CD4-positive, CD25-positive, alpha-beta regulatory T cell (primary cell): ENCODE data around the gene ACR. TPM values are rescaled to one million over a fixed set of nuclear protein-coding genes. Genes with fewer than 3 reads are reported as not detected.
"Not testable (repeated sequence)": the region's sequence is repeated elsewhere in the genome, so short reads cannot be mapped to it uniquely, and the experiment has no call there.

ENCODE experiments used
- ATAC-seq, 2 donors: fragments of 150-1000 bp; cut with Tn5 transposase; one replicate each; pipeline ENCODE4 v1.10.0; 2021; ENCODE audit warnings: low read depth in 2 of 2, moderate number of reproducible peaks in 2 of 2, moderate library complexity in 1 of 2
- DNase-seq, 3 donors: peaks; one replicate each; pipeline versions ENCODE4 v3.0.0 to v3.0.0-alpha.2; 2012 to 2022; ENCODE audit warnings: mixed read lengths in 1 of 3
- H3K27ac ChIP-seq: one replicate; pipeline ENCODE4 v1.7.0; 2013; ENCODE audit warnings: mild to moderate bottlenecking, low read length; ENCODE audit not compliant: insufficient read depth, poor library complexity, severe bottlenecking
- H3K27me3 ChIP-seq: one replicate; pipeline ENCODE4 v1.7.0; 2013; ENCODE audit warnings: low read length; ENCODE audit not compliant: control insufficient read depth, insufficient read depth
- H3K36me3 ChIP-seq: one replicate; pipeline ENCODE4 v1.7.0; 2013; ENCODE audit warnings: mild to moderate bottlenecking, low read length, moderate library complexity; ENCODE audit not compliant: control insufficient read depth, insufficient read depth
- H3K4me1 ChIP-seq: 2 replicates; pipeline ENCODE4 v1.7.0; 2013; ENCODE audit warnings: mild to moderate bottlenecking, low read length; ENCODE audit not compliant: insufficient read depth, control insufficient read depth, poor library complexity, severe bottlenecking
- H3K4me3 ChIP-seq: one replicate; pipeline ENCODE4 v1.7.0; 2013; ENCODE audit warnings: low read depth, mild to moderate bottlenecking, low read length, moderate library complexity
- H3K9me3 ChIP-seq, 2 experiments: 1 replicate in 1 of 2; 2 replicates in 1 of 2; pipeline ENCODE4 v1.7.0; 2013; ENCODE audit warnings: low read length in 2 of 2, mild to moderate bottlenecking in 1 of 2, moderate library complexity in 1 of 2; ENCODE audit not compliant: control insufficient read depth in 2 of 2
- H3K27ac Mint-ChIP-seq, 3 donors: one replicate each; pipeline ENCODE4 v1.8.0; 2020 to 2022; ENCODE audit warnings: mild to moderate bottlenecking in 3 of 3, mixed read lengths in 3 of 3, moderate library complexity in 2 of 3
- H3K27me3 Mint-ChIP-seq: one replicate; pipeline ENCODE4 v1.8.0; 2022; ENCODE audit warnings: mild to moderate bottlenecking, mixed read lengths
- H3K36me3 Mint-ChIP-seq: one replicate; pipeline ENCODE4 v1.8.0; 2020; ENCODE audit warnings: mixed read lengths
- H3K4me1 Mint-ChIP-seq, 4 donors: one replicate each; pipeline ENCODE4 v1.8.0; 2020 to 2022; ENCODE audit warnings: mixed read lengths in 4 of 4, mild to moderate bottlenecking in 1 of 4
- H3K4me3 Mint-ChIP-seq, 4 donors: one replicate each; pipeline ENCODE4 v1.8.0; 2020 to 2022; ENCODE audit warnings: mild to moderate bottlenecking in 4 of 4, mixed read lengths in 4 of 4, moderate library complexity in 3 of 4
- H3K9me3 Mint-ChIP-seq, 7 donors: one replicate each; pipeline ENCODE4 v1.8.0; 2020 to 2022; ENCODE audit warnings: mixed read lengths in 7 of 7, mild to moderate bottlenecking in 3 of 7, moderate library complexity in 2 of 7
- polyA plus RNA-seq, 4 donors: library from polyadenylated mRNA; unstranded; fragments of 300-500 nt; fragmentation: Illumina TruSeq; gene quantifications; one replicate each; pipeline ENCODE4 v1.2.3, GENCODE V29; 2021
- total RNA-seq: library from RNA; stranded (reverse); gene quantifications from one replicate; pipeline ENCODE4 v1.2.3, GENCODE V29; 2022

ACR gene
- total and polyA plus RNA-seq, 5 donors from 2014 or later: not detected

DNA sequence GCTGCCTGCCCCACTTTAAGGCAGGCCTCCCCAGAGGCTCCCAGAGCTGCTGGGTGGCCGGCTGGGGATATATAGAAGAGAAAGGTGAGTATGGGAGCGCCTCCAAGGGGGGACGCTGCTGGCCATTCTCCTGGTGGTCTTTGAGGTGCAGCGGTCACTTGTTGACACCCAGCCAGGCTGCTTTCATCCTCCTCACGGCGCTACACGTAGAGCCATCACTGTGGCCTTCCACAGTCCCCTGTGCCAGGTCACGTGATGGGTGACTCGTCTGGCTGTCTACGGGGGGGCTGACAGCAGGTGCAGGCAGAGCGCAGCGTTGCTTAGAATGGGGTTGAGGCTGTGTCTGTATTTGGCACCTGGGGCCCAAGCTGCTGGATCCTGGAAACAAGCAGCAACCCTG lies 1.9 kb downstream of the ACR start:
- Mint-ChIP-seq H3K4me3 (no peak overlapping the region), H3K27ac (no peak overlapping the region), H3K36me3 (no peaks in the 10 kb centered on the region), H3K27me3 (peaks cover 13% of the 10 kb centered on the region), H3K4me1 (peaks cover 0 to 9% (median 1%) of the 10 kb centered on the region in 4 donors), H3K9me3 (no peaks in the 10 kb centered on the region)
- Histone ChIP-seq H3K4me3 (no peak overlapping the region), H3K9me3 (no peaks in the 10 kb centered on the region), H3K4me1 (no peaks in the 10 kb centered on the region), H3K27me3 (no peaks in the 10 kb centered on the region), H3K27ac (no peak overlapping the region), H3K36me3 (no peaks in the 10 kb centered on the region)
- DNase-seq: no peak
- no peak for ATAC-seq

DNA sequence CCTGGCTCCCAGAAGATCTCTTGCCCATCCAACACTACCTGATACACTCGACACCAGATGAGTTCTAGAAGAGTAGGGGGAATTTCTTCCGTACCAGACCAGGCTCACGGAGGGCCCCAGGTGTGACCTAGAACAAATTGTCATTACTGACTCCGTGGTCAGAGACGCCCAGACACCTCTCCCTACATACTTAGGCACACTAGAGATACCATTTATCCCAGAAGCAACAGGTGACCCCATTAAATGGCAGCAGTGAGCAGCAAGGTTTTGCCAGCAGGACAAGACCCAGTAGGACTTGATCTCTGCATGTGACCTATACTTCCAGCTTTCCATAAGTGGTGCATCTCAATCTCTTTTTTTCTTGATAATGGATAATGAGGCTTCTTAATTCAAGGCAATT lies 2.7 kb downstream of the ACR start:
- not testable (repeated sequence) for ATAC-seq, H3K36me3 ChIP-seq, H3K4me3 Mint-ChIP-seq, H3K9me3 ChIP-seq, H3K27ac Mint-ChIP-seq, H3K4me1 Mint-ChIP-seq, H3K36me3 Mint-ChIP-seq, H3K27ac ChIP-seq, H3K9me3 Mint-ChIP-seq, H3K27me3 ChIP-seq, DNase-seq, H3K4me1 ChIP-seq, H3K4me3 ChIP-seq
- H3K27me3 Mint-ChIP-seq: peaks cover 17% of the 10 kb centered on the region

GRCh38 chr22:50744424-50744823 lies 6.4 kb downstream of the ACR start:
- not testable (repeated sequence) for H3K4me1 ChIP-seq, H3K4me1 Mint-ChIP-seq, H3K27me3 Mint-ChIP-seq, H3K36me3 ChIP-seq, H3K27me3 ChIP-seq, H3K27ac Mint-ChIP-seq, H3K4me3 Mint-ChIP-seq, H3K9me3 Mint-ChIP-seq, H3K4me3 ChIP-seq, ATAC-seq, DNase-seq, H3K9me3 ChIP-seq, H3K36me3 Mint-ChIP-seq, H3K27ac ChIP-seq

DNA sequence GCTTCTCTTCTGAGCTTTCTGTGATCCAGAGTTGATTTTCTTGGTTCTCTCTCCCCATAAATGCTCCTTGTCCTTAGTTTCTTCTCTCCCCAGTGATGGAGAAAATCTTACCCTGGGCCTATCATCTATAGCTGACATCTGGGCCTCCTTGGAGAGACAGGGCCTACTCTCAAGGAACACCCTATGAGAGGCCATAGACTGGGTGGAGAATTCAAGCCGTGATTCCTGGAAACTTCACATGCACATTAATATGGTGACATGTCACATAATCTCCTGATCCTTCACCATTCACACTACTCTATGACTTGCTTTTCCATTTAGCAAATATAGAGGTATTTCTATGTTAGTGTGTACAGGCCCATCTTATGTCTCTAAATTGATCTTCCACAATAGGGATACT lies 9.5 kb downstream of the ACR start:
- not testable (repeated sequence) for ATAC-seq, H3K36me3 ChIP-seq, H3K4me3 ChIP-seq, H3K9me3 Mint-ChIP-seq, H3K4me1 Mint-ChIP-seq, H3K27ac ChIP-seq, H3K27ac Mint-ChIP-seq, H3K4me1 ChIP-seq, H3K9me3 ChIP-seq, H3K27me3 Mint-ChIP-seq, H3K4me3 Mint-ChIP-seq, DNase-seq, H3K27me3 ChIP-seq, H3K36me3 Mint-ChIP-seq

- not testable (repeated sequence) for ATAC-seq, H3K27me3 Mint-ChIP-seq, H3K36me3 Mint-ChIP-seq, H3K4me3 ChIP-seq, H3K4me3 Mint-ChIP-seq, H3K9me3 Mint-ChIP-seq, H3K9me3 ChIP-seq, DNase-seq, H3K36me3 ChIP-seq, H3K27ac Mint-ChIP-seq, H3K27me3 ChIP-seq, H3K4me1 Mint-ChIP-seq, H3K4me1 ChIP-seq, H3K27ac ChIP-seq
Observed at GRCh38 chr22:50748630-50749029, 10.6 kb downstream of the ACR start.

- H3K36me3 Mint-ChIP-seq, H3K9me3 Mint-ChIP-seq: not testable (repeated sequence)
Observed at GRCh38 chr22:50749302-50750074, 11.5 kb downstream of the ACR start.

GRCh38 chr22:50755251-50755650 lies 17.2 kb downstream of the ACR start:
- H3K4me1 ChIP-seq, H3K9me3 ChIP-seq, H3K36me3 Mint-ChIP-seq, H3K4me3 ChIP-seq, H3K36me3 ChIP-seq, H3K27me3 ChIP-seq, ATAC-seq, H3K27ac Mint-ChIP-seq, H3K27ac ChIP-seq, DNase-seq, H3K9me3 Mint-ChIP-seq: not testable (repeated sequence)
- Mint-ChIP-seq H3K4me3 (peak overlapping the region in 2 of 4 donors; percentile 22 to 43), H3K27me3 (peaks cover 16% of the 10 kb centered on the region), H3K4me1 (peaks cover 3 to 36% (median 7%) of the 10 kb centered on the region in 4 donors)

More at GRCh38 chr22:50749302-50750074, 11.5 kb downstream of the ACR start:
- H3K4me1 Mint-ChIP-seq, H3K36me3 ChIP-seq, H3K27me3 Mint-ChIP-seq, ATAC-seq, H3K4me3 Mint-ChIP-seq, H3K27ac Mint-ChIP-seq, H3K9me3 ChIP-seq, H3K4me1 ChIP-seq, H3K27ac ChIP-seq, H3K4me3 ChIP-seq, DNase-seq, H3K27me3 ChIP-seq: not testable (repeated sequence)

- H3K27ac Mint-ChIP-seq: peak overlapping the region in 1 of 3 donors; percentile 92
- not testable (repeated sequence) for H3K36me3 Mint-ChIP-seq, ATAC-seq, H3K9me3 Mint-ChIP-seq, H3K27me3 ChIP-seq, H3K4me3 ChIP-seq, H3K9me3 ChIP-seq, H3K4me1 ChIP-seq, H3K27ac ChIP-seq, H3K36me3 ChIP-seq
- peaks cover 13% of the 10 kb centered on the region for H3K27me3 Mint-ChIP-seq
- H3K4me3 Mint-ChIP-seq: peak overlapping the region; percentile 95 to 99 (median 96)
- peaks cover 3 to 36% (median 7%) of the 10 kb centered on the region in 4 donors for H3K4me1 Mint-ChIP-seq
- peak in 1 of 3 donors; percentile 10 for DNase-seq
Observed at GRCh38 chr22:50756406-50756805, 18.4 kb downstream of the ACR start.
